GM18907 (cell line): ENCODE data around the gene KHK.
A peak's percentile ranks its signal among the peaks of the same experiment; 100 is the strongest.
"Not testable (repeated sequence)": the region's sequence is repeated elsewhere in the genome, so short reads cannot be mapped to it uniquely, and the experiment has no call there.

ENCODE experiments used
- ATAC-seq: cut with Tn5 transposase; IDR thresholded peaks from one replicate; pipeline ENCODE4 v1.9.1; 2021; ENCODE audit warnings: mild to moderate bottlenecking, moderate library complexity; ENCODE audit not compliant: unreplicated experiment

KHK gene

DNA sequence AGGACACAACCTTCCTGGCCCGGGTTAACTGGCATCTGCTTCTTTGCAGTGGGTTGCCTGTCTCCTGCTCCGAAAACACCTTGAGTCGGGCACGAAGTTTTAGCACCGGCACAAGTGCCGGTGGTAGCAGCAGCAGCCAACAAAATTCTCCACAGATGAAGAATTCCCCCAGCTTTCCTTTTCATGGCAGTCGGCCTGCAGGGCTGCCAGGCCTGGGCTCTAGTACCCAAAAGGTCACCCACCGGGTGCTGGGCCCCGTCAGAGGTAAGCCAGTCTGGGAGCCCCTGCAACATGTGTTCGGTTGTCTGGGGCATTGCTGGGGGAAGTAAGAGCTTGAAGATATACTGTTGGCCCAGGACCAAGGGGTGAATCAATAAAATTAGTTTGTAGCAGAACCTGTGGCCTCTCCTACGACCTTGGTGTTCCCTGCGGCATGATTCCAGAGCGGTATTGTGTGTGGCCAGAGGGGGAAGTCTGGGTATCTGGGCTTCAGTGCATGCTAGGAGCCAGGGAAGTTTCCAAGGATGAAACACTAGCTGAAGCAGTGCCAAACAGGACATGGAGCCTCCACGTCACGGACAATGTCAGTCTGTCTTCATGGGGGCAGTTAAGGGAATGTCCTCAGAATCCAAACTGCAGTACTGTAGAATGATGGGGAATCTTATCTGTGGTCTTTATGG is 27.3 kb upstream of the KHK start:
- ATAC-seq, result no peak

DNA sequence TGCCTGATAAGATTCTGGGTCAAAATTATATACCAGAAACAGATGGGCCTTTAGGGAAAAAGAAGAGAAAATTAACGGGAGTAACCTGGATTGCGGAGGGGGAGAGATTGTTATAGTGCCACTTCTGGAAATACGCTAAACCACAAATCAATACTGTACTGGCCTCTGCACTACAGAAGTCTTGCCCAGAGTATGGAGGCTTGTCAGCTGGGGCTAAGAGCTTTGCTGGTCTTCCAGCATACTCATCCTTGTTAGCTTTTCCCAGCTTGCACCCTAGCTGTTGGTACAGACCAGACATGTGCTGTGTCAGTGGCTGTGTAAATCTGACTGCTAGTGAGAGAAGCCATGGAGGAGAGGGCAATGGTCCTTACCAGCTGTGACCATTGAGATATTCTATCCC is 26.2 kb upstream of the KHK start:
- no peak for ATAC-seq

DNA sequence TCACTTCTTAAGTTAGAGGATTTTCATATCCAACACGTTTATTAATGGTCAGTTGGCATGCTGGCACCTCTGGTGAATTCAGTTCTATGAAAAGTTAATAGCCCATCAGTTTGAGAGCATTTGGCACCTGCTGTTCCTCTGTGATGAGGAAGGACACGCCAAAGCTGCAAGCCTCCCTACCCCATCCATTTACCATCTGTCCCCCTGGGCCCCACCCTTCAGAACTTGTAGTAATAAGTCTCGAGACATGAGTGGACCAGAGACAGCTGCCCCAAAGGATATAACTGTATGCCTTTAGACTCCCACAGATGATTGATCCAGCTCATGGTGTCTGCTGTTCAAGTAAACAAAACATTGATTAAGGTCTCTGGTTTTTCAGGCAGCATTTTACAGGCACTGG is 21.4 kb upstream of the KHK start:
- ATAC-seq, result no peak

DNA sequence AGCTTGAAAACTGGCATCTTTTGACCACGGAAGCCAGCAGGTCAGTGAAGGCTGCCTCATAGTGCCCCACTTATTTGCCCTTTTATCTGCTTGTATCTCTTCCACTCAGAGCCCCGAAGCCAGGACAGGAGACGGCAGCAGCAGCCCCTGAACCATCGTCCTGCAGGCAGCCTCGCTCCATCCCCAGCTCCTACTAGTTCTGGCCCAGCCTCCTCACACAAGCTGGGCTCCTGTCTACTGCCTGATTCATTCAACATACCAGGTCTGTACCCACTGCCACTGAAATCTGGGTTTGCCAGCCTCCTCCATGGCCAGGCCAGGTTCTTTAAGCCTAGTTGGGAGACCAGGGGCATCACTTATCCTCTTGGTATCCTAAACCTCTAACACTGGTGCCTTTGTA is 19.2 kb upstream of the KHK start:
- no peak for ATAC-seq

DNA sequence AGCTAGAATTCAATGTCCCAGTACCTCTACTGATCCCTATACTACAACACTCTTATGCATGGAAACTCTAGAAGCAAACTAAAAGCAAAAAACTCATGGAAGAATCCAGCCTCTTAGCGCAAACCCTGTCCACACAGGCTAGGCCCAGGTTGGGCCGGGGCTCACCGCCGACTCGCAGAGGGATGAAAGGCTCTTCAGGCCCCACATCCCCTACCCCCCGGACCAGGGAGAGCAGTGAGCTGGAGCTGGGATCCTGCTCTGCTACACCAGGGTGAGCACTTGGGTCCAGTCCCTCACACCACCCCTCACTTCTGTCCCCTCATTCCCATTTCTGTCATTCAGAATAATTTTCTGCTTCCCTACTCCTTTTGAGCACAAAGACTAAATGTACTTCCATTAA is 17.1 kb upstream of the KHK start:
- ATAC-seq, result no peak

DNA sequence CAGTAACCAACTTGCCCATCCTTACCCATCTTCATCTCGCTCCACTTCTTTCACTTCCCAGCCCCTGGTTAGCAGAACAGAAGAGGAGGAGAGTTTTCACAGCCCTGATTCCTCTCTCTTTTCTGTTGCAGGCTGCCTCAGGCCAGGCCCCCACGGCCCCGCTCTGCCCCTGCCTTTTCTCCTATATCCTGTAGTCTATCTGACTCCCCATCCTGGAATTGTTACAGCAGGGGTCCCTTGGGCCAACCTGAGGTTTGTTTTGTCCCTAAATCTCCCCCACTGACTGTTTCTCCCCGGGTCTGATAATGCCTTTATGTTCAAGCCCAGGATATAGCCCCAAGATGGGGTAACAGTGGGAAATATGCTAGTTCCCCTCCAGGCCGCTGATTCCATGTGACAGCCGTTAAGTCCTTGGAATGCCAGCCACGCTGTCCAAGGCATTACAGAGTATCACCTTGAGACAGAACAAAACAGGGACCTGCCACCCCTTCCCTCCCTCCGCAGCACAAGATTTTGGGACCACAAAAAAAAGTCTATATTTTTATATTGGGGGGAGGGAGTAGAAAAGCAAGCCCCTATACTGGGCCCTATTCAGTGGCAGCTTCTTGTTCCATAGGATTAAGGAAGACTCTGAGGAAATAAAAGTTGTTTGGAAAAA is 16.5 kb upstream of the KHK start:
- ATAC-seq, result no peak

DNA sequence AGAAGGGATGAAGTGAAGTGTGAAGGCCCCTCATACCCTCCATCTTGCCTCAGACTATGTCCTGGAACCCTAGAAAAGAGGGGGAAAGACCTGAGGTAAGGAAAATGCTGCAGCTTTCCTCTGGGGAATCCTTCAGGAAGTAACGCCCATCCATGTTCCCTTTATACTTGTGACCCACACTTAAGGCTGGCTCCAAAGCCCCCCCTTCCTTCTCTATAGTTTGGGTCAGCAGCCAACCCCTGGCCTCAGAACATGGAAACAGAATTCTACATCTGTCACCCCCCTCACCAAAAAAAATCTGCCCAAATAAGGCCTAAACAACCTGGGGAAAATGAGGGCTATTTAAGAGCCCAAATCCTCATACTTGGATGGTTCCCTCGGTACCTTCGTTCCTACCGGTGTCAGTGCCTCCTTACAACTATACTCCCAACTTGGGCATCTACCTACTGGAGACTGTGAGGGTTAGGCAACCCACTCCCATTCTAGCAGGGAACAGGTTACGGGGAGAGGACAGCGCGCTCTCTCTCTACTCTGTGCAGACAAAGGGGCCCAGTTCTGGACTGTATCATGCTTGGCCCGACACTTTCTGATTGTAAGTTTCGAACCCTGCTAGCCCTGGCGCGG is 15.8 kb upstream of the KHK start:
- no peak for ATAC-seq

DNA sequence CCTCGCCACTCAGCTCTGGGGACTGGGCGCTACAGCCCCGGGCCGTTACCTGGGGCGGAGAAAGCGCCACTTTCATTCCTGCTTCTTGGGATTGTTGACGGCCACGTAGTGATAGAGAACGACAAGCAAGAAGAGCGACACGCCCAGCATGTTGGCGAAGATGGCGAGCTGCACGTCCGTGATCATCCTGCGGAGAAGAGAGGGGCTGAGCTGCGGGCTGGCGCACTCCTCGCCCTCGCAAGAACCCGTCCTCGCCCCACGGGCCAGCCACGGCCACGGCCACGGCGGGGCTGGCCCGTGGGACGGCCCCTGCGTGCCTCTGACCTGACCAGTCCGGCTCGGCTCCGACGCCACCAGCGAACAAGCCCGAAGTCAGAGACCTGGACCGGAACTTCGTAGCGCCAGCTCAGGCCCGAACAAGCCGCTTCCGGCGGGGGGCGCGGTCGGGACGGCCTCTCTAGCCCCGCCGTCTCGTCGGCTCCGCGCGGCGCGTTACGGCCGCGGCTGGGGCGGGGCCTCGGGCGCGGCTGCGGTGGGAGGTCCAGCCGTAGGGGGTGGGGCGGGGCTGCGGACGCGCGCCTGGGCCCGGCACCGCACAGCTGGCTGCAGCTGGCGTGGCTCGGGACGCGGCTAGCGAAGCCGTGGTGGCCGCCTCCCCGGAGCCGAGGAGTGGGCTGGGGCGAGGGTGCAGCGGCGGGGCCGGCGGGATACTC is 15.1 kb upstream of the KHK start, which contains the start of gene OST4:
OST4 (minus strand) TSS at position 378 of the 713 bp plus-strand sequence.
- ATAC-seq, result peak; percentile 86

DNA sequence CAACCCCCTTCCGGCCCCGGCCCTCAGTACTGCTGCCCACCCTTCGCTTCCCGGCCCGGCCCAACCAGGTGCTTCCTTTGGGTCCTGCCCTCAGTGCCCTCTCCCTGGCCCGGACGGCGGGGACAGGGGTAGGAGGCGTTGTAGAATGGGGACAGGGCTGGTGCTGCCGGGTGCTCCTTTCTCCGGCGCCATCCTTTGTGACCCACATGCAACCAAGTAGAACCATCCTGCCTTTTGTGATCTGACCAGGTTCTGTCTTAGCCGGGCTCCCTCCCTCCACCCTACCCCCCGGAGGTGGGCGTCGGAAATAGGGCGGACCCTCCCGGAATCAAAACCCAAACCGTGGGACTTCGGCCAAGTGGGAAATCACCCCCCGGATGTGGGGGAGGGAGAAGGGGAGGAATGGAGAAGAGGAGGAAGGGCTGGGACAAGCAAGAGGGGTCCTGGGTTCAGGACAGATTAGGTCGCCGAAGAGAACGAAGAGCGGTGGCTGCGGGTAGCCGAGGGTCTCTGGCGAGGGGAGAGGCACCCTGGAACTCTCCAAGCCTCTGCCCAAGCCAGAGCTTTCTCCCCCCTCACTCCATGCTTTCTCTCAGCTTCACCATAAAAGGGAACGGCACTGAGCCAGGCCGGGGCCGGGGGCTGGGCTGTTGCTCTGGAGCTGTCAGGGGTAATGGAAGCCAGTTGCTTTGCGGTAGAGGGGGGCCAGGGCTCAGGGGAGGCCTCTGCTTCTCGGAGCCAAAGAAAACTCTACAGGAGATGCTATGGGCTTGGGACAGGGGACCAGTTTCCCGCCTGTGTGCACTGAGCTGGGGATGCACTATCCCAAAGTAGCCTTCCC is 14.4 kb upstream of the KHK start:
- peak; percentile 11 for ATAC-seq

DNA sequence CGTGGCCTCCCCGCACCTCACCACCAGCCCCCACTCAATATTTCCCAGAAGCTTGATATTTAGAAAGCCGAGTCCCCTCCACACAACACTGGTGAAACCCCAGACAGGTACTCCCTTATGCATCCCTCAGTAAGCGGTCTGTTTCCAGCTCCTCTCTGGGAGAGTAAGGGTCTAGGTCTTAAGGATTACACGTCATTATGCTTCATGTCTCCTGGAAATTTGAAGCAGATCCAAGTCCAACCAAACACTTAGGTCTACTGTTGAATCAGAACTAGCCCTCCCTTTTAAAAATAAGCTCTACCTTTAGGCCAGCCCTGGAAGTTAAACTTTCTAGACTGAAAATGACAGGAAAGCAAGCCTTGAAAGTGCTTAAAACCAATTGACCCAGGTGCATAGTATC is 13.7 kb upstream of the KHK start:
- no peak for ATAC-seq

DNA sequence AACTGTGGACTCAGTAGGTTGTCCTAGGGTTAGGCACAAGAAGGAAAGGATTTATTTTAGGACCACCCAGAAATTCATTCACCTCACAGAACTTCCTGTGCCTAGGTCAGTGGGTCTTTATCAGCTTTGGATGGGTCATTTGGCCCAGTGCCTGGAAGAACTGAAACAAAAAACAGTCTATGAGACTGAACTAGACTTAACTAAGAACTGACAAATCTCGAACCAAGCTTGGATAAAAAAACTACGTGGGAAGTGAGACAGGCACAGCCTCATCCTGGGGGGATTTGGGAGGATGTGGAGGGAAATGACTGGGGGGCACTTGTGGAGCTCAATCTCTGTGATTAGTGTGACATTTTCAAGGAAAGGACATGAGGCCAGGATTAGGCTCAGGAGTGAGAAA is 12.8 kb upstream of the KHK start:
- no peak for ATAC-seq

DNA sequence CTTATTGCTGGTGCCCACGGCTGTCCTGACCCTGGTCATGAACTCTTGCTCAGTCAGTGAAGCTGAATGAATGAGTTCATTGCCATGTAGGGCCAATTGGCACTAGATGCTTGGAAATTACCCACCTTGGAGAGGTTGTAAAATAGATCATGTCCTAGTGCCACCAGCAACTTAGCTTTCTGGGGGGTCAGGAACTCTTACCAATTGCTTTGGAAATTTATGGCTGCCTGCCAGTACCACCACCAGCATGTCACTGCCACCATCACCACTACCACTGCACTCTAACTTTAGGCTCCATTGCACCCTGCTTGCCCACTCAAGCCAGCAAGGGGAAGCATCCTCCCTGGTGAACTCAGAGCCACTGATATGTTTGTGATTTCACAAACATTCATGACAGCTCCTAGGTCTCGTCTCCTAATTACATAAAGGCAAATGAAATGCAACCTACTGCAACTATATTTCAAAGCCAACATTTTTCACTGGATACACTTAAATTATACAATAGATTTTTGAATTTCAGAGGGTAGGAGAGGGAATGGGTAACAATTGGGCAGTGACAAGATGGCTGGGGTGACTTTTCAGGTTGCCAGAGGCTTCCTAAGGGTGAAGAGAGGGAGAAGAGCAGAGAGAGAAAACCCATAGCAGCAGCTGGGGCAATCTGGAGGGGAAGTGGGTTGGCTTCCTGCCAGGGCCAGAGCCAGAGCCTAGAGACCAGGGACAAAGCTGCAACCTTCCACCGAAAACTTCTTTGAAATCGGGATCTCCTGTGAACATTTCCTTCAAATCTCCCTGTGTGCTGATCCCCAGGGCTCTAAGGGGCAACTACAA is 11.6 kb upstream of the KHK start:
- no peak for ATAC-seq

DNA sequence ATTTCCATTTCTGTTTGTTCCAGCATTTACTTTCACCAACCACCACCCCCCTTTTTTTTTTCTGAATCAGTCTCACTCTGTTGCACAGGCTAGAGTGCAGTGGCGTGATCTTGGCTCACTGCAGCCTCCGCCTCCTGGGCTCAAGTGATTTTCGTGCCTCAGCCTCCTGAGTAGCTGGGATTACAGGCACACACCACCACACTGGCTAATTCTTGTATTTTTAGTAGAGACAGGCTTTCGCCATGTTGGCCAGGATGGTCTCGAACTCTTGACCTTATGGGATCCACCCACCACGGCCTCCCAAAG is 11.1 kb upstream of the KHK start:
- ATAC-seq, result not testable (repeated sequence)

DNA sequence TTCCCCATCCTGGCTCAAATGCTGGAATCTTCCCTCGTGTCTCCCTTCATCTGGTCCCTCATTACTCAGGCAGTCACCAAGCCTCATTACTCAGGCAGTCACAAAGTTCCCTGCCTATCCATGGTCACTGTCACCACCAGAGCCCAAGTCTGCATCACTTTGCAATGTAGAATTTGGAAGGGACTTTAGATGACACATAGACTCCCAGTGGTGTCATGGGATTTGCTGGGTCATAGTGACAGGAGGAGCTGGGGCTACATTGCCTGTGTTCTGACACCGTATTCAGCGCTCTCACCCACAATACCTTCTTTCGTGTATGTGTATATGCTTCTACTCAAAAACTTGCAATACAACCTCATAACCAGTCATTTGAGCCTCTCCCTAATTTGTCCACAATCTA is 10.2 kb upstream of the KHK start:
- ATAC-seq, result no peak

DNA sequence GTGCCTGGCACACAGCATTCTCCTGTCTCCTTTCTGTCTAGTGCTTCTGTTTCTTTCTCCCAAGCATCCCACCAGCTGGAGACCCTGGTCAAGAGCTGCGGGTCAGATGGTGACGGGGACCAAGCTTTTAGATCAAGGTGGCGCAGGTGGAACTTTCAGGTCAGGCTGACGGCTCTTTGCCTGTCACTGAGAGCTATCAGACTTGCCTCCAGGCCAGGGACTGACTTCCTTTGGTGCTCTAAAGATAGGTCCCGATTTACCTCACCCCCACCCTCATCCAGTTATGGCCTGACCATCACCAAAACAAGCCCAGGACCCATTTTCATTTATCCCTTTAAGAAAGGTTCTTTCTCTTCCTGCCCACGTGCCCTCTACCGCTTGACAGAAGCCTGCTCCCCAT is 9.3 kb upstream of the KHK start:
- ATAC-seq, result no peak

DNA sequence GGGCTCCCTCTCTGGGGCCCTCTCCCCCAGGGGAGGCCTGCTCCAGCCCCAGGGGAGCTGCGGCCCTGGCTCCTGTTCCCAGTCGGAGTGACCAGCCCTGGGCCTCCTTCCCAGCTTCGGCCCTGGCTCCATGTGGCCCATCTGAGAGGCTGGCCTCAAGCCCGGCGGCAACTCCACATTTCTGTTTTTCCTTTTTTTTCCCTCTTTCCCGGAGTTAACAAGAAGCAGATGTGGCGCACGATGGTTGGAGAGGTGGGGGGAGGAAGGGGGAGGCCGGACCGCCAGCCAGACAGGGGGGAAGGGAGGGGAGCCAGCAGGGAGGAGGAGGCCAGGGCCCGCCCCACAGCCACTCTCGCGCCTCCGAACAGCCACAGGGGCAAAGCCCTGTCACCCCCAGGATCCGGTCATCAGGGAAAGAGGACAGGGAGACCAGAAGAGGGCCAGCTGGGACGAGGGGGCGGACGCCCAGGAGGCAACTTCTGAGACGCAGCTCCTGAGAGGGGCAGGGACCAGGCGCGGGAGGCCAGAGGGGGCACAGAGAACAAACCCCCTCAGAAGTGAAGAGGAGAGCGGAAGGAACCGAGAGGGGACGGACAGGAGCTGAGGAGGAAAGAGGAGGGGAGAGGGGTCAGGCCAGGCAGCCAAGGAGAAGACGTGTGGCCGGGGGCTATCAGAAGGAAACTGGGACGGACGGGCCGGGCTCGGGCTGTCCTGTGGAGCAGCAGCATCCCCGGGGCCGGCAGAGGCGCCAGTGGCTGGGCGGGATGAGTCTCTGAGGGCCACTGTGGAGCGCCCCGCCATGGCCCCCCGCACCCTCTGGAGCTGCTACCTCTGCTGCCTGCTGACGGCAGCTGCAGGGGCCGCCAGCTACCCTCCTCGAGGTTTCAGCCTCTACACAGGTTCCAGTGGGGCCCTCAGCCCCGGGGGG is 8.0 kb upstream of the KHK start, which contains the start of gene EMILIN1:
EMILIN1 (plus strand) TSS at position 349 of the 928 bp plus-strand sequence; CDS start at position 800, 451 bp downstream.
- no peak for ATAC-seq

DNA sequence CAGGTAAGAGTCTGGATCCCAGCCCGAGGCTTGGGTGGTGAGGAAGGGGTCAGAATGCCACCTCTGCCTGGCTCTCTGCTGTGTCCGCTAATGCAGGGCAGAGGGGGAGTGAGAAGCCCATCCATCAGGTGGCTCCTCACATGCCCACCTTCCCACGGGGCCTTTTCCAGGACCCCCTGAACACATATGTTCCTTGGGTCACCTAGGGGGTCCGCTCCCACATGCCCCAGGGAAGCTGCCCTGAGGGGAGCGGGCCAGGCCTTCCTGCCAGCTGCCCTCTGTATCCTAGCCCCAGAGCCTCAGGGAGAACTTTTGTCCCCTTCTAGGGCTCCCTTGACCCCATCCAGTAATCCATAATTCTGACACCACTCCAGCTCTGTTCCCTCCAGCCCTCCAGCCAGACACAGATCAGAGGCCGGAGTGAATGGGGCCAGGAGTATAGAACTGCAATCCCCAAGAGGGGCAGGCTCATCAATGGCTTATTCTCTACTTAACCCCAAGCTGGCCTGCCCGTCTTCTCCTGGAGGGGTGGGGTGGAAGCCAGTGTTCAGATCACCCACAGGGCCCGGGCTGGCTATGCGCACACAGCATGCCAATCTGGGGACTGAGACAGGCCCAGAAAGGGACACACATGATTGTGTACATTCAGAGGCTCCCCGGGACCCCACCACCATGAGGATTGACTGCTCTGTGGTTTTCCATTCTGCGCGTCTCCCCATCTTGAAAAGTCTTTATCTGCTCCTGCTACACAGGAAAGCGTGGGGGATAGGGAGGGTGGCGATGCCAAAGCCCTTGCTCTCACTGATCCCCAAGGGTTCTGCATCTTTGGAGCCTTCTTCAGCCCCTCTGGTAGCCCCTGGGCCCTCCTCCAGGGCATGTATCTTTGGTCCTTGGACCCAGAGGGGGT is 7.1 kb upstream of the KHK start:
- ATAC-seq, result no peak

DNA sequence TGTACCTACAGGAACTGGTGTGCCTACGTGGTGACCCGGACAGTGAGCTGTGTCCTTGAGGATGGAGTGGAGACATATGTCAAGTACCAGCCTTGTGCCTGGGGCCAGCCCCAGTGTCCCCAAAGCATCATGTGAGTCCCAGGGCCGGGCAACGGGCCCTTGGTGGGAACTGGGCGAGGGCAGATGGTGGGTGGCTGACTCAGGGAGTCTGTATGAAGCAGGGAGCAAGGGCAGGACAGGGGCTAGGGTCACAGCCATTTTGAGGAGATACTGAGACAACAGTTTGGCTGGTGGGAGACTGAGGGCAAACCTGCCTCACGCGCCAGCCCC is 6.5 kb upstream of the KHK start:
- no peak for ATAC-seq
